ENCODE measurements around the gene TUT4. TPM values are rescaled to one million over a fixed set of nuclear protein-coding genes. Genes with fewer than 3 reads are reported as not detected.

TUT4 gene, protein sequence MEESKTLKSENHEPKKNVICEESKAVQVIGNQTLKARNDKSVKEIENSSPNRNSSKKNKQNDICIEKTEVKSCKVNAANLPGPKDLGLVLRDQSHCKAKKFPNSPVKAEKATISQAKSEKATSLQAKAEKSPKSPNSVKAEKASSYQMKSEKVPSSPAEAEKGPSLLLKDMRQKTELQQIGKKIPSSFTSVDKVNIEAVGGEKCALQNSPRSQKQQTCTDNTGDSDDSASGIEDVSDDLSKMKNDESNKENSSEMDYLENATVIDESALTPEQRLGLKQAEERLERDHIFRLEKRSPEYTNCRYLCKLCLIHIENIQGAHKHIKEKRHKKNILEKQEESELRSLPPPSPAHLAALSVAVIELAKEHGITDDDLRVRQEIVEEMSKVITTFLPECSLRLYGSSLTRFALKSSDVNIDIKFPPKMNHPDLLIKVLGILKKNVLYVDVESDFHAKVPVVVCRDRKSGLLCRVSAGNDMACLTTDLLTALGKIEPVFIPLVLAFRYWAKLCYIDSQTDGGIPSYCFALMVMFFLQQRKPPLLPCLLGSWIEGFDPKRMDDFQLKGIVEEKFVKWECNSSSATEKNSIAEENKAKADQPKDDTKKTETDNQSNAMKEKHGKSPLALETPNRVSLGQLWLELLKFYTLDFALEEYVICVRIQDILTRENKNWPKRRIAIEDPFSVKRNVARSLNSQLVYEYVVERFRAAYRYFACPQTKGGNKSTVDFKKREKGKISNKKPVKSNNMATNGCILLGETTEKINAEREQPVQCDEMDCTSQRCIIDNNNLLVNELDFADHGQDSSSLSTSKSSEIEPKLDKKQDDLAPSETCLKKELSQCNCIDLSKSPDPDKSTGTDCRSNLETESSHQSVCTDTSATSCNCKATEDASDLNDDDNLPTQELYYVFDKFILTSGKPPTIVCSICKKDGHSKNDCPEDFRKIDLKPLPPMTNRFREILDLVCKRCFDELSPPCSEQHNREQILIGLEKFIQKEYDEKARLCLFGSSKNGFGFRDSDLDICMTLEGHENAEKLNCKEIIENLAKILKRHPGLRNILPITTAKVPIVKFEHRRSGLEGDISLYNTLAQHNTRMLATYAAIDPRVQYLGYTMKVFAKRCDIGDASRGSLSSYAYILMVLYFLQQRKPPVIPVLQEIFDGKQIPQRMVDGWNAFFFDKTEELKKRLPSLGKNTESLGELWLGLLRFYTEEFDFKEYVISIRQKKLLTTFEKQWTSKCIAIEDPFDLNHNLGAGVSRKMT (N-terminal part only)
- 10 to 100 TPM; 68.1 to 71.8 TPM for total RNA-seq

DNA sequence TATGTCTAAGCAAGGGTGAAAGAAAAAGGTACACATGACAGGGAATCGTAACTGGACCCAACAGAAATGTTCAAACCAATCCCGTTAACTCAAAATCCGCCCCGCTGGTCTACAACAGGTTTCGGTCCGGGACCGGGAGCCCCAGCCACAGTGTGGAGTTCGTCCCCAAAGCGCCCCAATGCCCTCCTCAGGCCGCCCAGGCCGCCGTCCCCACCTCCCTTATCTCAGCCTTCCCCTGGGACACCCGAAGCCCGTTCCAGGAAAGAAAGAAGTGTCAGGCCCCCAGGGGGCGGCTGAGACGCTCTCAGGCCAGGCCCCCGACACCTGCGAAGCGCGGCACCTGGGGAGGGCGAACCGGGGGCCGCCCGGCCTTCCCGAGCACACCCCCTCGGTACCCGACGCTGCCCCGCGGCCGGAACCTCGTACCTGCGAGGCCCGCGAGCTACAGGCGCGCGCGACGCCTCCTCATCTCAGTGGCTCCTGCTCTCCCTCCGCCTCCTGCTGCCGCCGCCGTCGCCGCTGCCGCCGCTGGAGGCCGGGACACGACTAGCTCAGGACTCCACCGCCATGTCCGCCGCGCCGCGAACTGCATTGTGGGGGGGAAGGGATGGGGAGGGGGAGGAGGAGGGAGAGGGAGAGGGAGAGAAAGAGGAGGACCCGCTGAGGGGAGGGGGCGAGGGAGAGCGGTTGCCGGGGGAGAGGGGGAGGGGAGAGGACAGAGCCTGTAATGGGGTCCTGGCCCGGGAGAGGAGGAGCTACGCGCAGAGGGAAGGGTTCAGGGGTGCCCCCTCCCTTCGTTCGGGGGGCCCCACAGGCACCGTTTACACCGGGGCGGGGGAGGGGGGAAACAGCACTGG, at the start of gene TUT4:
TUT4 (minus strand) TSS at position 588 of the 857 bp plus-strand sequence. CDS start 26,812 bp downstream, outside the sequence.
- peak; percentile 81 for DNase-seq
- no peaks in the 10 kb centered on the region for H3K9me3 Mint-ChIP-seq
- H3K36me3 Mint-ChIP-seq (ENCODE audit: low read depth): peaks cover 4% of the 10 kb centered on the region
- peaks cover 21% of the 10 kb centered on the region for H3K4me1 Mint-ChIP-seq
- POLR2A ChIA-PET: interaction anchor here (0.6 to 2.6 kb wide), 28 partner anchors 9 to 807 kb away, joined by 3 to 43 read pairs (median 4); partner anchors contain the start of genes GPX7, ORC1, PRPF38A and SHISAL2A
- peak within 1 kb of the TSS; percentile 3 for H3K27ac Mint-ChIP-seq
- CTCF ChIA-PET: interaction anchor here (0.6 to 1.5 kb wide), 3 partner anchors 132 to 148 kb away, joined by 3 to 10 read pairs (median 5); partner anchors contain the start of genes ORC1 and PRPF38A
- H3K4me3 Mint-ChIP-seq: no peak within 1 kb of the TSS
- no peaks in the 10 kb centered on the region for H3K27me3 Mint-ChIP-seq

DNA sequence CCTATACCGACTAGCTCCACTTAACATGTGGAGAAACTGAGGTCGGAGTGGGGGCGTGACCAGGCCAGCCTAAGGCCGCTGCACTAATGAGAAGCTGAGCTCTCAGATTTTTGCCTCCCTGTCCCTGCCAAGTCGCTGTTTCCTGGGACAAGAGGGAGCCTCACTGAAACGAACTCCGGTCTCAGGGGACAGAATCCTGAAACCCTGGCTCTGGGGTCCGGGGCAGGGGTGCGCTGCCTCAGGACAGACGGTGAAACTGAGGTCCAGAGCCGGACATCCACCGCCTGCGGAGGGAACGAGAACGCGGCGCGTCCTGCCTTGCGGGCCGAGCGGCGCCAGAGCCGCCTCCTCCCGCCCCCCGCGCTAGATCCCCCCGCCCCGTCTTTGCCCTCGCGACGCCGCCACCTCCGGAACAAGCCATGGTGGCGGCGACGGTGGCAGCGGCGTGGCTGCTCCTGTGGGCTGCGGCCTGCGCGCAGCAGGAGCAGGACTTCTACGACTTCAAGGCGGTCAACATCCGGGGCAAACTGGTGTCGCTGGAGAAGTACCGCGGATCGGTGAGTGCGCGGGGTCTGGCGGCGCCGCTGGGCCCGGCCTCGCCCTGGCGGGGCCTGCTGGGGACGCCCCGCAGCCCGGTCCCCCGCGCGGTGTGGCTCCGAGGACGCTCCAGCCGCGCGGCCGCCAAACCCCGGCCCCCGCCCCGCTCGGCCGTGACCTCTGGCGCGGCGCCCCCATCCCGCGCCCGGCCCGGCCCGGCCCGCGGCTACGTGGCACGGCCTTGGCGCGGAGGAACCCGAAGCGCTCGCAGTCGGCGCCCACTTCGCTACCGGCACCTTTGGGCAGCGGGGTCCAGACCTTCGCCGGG, 49.3 kb upstream of the TUT4 start, which contains the start of gene GPX7:
GPX7 (plus strand) TSS at position 381 of the 865 bp plus-strand sequence; CDS start at position 420, 39 bp downstream.
- DNase-seq: peak; percentile 68
- H3K4me3 Mint-ChIP-seq: peak within 1 kb of the TSS; percentile 86
- H3K27me3 Mint-ChIP-seq: no peaks in the 10 kb centered on the region
- H3K27ac Mint-ChIP-seq: peak within 1 kb of the TSS; percentile 85
- H3K4me1 Mint-ChIP-seq: peaks cover 35% of the 10 kb centered on the region
- ChIA-PET CTCF (interaction anchor here (1.0 to 1.8 kb wide), 3 partner anchors 14 to 84 kb away, joined by 3 to 6 read pairs (median 3); no protein-coding TSS in a partner anchor), POLR2A (interaction anchor here (0.8 to 2.0 kb wide), 12 partner anchors 10 to 241 kb away, joined by 3 to 16 read pairs (median 6); partner anchors contain the start of genes ORC1, PRPF38A, SHISAL2A and TUT4)
- H3K9me3 Mint-ChIP-seq: no peaks in the 10 kb centered on the region
- H3K36me3 Mint-ChIP-seq (ENCODE audit: low read depth): peaks cover 36% of the 10 kb centered on the region

DNA sequence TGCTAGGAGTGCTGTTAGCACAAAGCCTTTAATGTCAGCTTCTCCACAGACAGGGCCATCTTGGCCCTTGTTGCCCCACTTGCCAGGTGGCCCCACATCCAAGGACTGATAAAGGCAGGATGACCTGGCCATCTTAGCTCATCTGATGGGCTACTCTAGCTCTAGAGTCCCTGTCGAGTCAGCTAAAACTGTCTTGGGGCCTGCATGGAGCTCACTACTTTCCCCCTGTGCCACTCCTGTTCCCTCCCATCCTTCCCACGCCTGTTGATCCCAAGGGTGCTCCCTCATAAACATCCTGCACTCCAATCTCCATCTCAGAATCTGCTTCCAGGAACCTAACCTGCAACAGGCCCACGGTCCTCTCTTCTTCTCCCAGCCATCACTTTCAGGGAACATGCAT, 48.6 kb upstream of the TUT4 start:
- H3K4me3 Mint-ChIP-seq: peak overlapping the region; percentile 75
- peaks cover 30% of the 10 kb centered on the region for H3K36me3 Mint-ChIP-seq (ENCODE audit: low read depth)
- no peak for DNase-seq
- ChIA-PET POLR2A (interaction anchor here (0.8 to 2.0 kb wide), 12 partner anchors 9 to 241 kb away, joined by 3 to 16 read pairs (median 6); partner anchors contain the start of genes ORC1, PRPF38A, SHISAL2A and TUT4), CTCF (interaction anchor here (1.0 to 1.4 kb wide), 2 partner anchors 14 to 84 kb away, joined by 3 read pairs; no protein-coding TSS in a partner anchor)
- H3K4me1 Mint-ChIP-seq: peaks cover 35% of the 10 kb centered on the region
- no peaks in the 10 kb centered on the region for H3K27me3 Mint-ChIP-seq
- no peaks in the 10 kb centered on the region for H3K9me3 Mint-ChIP-seq
- H3K27ac Mint-ChIP-seq: peak overlapping the region; percentile 77

DNA sequence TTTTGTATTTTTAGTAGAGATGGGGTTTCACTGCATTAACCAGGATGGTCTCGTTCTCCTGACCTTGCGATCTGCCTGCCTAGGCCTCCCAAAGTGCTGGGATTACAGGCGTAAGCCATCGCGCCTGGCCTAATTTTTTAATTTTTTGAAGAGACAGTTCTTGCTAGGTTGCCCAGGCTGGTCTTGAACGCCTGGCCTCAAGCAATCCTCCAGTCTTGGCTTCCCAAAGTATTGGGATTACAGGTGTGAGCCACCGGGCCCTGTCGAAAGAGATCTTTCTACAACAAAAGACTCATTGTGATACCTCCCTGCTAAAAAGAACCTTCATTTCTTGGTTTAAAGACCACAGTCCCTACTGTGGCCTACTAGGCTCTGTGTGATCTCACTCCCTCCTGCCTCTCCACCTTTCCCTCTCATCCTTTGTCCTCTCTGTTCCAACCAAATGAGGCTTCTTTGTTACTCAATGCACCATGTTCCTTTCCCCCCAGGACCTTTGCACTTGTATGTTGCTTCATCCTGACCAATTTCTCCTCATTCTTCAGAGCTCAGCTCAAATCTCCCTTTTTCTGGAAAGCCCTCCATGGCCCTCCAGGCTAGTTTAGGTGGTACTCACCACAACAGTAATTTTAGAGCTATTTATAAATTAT, 47.8 kb upstream of the TUT4 start:
- Mint-ChIP-seq H3K4me3 (no peak overlapping the region), H3K36me3 (ENCODE audit: low read depth) (peaks cover 23% of the 10 kb centered on the region), H3K27ac (no peak overlapping the region), H3K27me3 (no peaks in the 10 kb centered on the region), H3K9me3 (no peaks in the 10 kb centered on the region), H3K4me1 (peaks cover 32% of the 10 kb centered on the region)
- CTCF ChIA-PET: no interaction called here
- POLR2A ChIA-PET: interaction anchor here (1.1 to 2.0 kb wide), 9 partner anchors 8 to 196 kb away, joined by 3 to 16 read pairs (median 8); partner anchors contain the start of genes ORC1, PRPF38A, SHISAL2A and TUT4
- DNase-seq: no peak

DNA sequence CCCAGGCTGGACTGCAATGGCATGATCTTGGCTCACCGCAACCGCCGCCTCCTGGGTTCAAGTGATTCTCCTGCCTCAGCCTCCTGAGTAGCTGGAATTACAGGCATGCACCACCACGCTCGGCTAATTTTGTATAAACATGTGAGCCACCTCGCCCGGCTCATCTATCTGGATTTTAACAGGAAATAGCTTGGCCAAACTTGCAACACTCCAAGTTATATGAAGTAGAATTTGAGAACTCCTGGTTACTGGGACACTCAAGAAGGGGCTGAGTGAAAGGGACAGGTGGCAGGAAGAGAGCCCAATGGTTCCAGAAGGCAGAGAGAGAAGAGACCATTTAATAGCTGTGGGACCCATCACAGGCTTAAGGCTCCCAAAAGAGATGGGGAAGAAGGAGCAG, 46.3 kb upstream of the TUT4 start:
- Mint-ChIP-seq H3K36me3 (ENCODE audit: low read depth) (peaks cover 15% of the 10 kb centered on the region), H3K4me1 (peaks cover 26% of the 10 kb centered on the region), H3K27me3 (no peaks in the 10 kb centered on the region), H3K9me3 (no peaks in the 10 kb centered on the region), H3K4me3 (no peak overlapping the region), H3K27ac (no peak overlapping the region)
- ChIA-PET CTCF (no interaction called here), POLR2A (interaction anchor here (0.9 kb wide), 1 partner anchor 195 kb away, joined by 3 read pairs; the partner anchor contains the start of genes ORC1 and PRPF38A)
- DNase-seq: no peak

DNA sequence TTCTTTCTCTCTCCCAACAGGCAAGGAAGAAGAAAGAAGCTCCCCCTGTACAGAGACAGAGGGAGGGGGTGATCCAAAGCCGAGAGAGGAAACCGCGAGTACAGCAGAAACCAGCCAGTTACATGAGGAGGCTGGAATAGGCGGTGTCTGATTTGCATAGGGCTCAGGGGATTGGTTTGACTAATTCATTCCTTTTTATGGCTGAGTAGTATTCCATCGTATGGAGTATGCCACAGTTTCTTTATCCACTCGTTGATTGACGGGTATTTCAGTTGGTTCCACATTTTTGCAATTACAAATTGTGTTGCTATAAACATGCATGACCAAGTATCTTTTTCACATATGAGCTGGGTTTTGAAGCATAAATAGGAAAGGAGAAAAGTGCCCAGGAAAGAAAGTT, 45.8 kb upstream of the TUT4 start:
- CTCF ChIA-PET: no interaction called here
- no peak overlapping the region for H3K27ac Mint-ChIP-seq
- H3K27me3 Mint-ChIP-seq: no peaks in the 10 kb centered on the region
- no peaks in the 10 kb centered on the region for H3K9me3 Mint-ChIP-seq
- peaks cover 11% of the 10 kb centered on the region for H3K36me3 Mint-ChIP-seq (ENCODE audit: low read depth)
- H3K4me3 Mint-ChIP-seq: no peak overlapping the region
- no peak for DNase-seq
- POLR2A ChIA-PET: no interaction called here
- H3K4me1 Mint-ChIP-seq: peaks cover 22% of the 10 kb centered on the region

DNA sequence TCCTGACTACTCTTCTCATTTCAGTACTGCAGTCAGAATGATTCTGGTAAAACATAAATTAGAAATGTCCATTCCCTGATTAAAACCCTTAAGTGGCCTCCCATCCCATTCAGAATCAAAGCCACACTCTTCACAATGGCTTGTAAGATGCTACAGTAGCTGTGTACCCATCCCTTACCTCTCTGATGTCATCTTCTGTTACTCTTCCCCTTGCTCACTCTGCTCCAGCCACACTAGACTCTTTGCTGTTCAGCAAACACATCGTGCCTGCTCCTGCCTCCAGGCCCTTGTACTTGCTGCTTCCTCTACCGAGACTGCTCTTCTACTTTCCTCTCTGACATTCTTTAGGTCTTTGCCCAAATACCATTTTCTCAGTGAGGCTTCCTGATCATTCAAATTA, 45.0 kb upstream of the TUT4 start:
- CTCF ChIA-PET: no interaction called here
- H3K9me3 Mint-ChIP-seq: no peaks in the 10 kb centered on the region

DNA sequence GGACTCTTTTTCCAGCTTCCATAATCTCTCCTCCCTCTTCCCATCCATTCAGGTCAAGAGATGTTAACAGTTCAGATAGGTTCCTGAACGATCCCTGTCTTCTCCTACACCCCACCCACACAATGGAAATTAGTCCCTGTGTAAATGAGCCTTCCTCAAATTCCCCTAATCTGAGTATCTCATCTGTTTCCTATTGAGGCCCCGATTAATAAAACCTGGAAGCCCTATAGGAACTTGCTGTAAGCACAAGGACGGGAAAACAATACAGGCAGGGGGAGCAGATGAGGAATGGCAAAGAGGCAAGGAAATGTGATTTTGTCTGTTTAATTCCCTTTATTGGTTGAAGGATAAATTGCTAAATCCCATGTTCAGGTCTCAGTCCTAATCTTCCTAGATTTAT, 42.2 kb upstream of the TUT4 start:
- Mint-ChIP-seq H3K9me3 (no peaks in the 10 kb centered on the region), H3K4me1 (no peaks in the 10 kb centered on the region), H3K27me3 (no peaks in the 10 kb centered on the region), H3K27ac (no peak overlapping the region), H3K36me3 (ENCODE audit: low read depth) (no peaks in the 10 kb centered on the region), H3K4me3 (no peak overlapping the region)
- no peak for DNase-seq
- POLR2A ChIA-PET: no interaction called here
- CTCF ChIA-PET: interaction anchor here (0.5 to 2.8 kb wide), 2 partner anchors 10 to 91 kb away, joined by 4 to 8 read pairs; no protein-coding TSS in a partner anchor

More for the DNA sequence above, 45.0 kb upstream of the TUT4 start:
- POLR2A ChIA-PET: no interaction called here
- no peak for DNase-seq
- Mint-ChIP-seq H3K27ac (no peak overlapping the region), H3K4me3 (no peak overlapping the region), H3K27me3 (no peaks in the 10 kb centered on the region), H3K36me3 (ENCODE audit: low read depth) (peaks cover 3% of the 10 kb centered on the region), H3K4me1 (peaks cover 14% of the 10 kb centered on the region)

DNA sequence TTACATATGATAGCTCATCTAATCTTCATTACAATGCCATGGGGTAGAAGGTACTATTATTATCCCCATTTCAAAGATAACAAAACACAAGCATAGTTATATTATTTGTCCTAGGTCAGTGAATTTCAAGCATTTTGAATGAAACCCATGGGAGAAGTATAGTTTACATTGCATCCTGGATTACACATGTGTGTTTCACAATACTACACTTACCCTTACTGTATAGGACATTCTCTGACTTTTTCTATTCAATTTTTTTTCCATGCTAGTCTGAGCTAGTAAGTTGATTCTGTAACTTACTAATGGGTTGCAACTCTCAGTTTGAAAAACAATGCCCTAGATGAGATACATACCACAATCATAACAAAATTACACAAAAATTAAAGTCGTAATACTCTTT, 40.6 kb upstream of the TUT4 start:
- no peaks in the 10 kb centered on the region for H3K27me3 Mint-ChIP-seq
- POLR2A ChIA-PET: no interaction called here
- H3K27ac Mint-ChIP-seq: no peak overlapping the region
- CTCF ChIA-PET: interaction anchor here (1.0 to 2.8 kb wide), 2 partner anchors 11 to 93 kb away, joined by 3 to 8 read pairs; no protein-coding TSS in a partner anchor
- DNase-seq: no peak
- no peaks in the 10 kb centered on the region for H3K4me1 Mint-ChIP-seq
- H3K4me3 Mint-ChIP-seq: no peak overlapping the region
- no peaks in the 10 kb centered on the region for H3K36me3 Mint-ChIP-seq (ENCODE audit: low read depth)
- no peaks in the 10 kb centered on the region for H3K9me3 Mint-ChIP-seq

DNA sequence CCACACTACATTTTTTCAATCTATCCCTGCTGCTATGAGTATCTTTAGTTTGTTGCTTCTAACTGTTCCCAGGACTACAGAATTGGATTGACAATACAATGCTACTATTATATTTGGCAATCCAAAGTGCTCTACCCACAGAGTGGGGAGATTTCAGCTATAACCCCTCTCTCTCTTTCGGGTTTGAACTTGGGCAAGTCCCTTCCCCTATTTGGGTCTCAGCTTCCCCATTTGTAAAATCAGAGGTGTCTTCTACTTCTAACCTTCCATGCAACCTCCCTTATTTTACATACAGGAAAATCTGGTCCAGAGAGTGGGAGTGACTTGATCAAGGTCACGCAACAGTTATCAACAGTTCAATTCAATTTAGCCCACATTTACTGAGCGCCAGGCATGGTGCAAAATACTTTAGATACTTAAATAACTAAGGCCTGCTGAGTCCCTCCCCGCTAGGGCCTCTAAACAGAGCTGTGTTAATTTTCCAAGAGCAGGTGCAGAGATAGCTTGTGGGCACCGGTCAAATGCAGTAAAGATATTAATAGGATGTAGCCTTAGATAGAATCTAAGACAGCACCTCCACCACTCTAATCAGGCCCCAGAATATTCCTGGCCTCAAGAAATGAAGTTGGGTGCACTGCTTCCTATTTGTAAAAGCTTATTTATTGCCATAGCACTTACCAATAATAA, 39.9 kb upstream of the TUT4 start:
- Mint-ChIP-seq H3K4me1 (no peaks in the 10 kb centered on the region), H3K9me3 (no peaks in the 10 kb centered on the region), H3K36me3 (ENCODE audit: low read depth) (no peaks in the 10 kb centered on the region), H3K4me3 (no peak overlapping the region), H3K27me3 (no peaks in the 10 kb centered on the region), H3K27ac (no peak overlapping the region)
- ChIA-PET POLR2A (interaction anchor here (1.6 kb wide), 1 partner anchor 8 kb away, joined by 6 read pairs; no protein-coding TSS in a partner anchor), CTCF (interaction anchor here (1.0 to 2.8 kb wide), 2 partner anchors 11 to 94 kb away, joined by 3 to 8 read pairs; no protein-coding TSS in a partner anchor)
- DNase-seq: no peak
